GM13977 (cell line): ENCODE results near the gene SURF4.
A peak's percentile ranks its signal among the peaks of the same experiment; 100 is the strongest.
"Not testable (repeated sequence)": the region's sequence is repeated elsewhere in the genome, so short reads cannot be mapped to it uniquely, and the experiment has no call there.

Experiments used
- DNase-seq: peaks from one replicate; pipeline ENCODE4 v3.0.0; 2012; ENCODE audit warnings: low spot score
- in situ Hi-C: fragments of 300-500 bp; cut with MboI; formaldehyde crosslinking; loops from one replicate; pipeline ENCODE4 v1.12.0; 2022; ENCODE audit warnings: low sequenced_read_pairs, low pct_unique_long_range_greater_than_20kb, mixed read lengths, inconsistent platforms; ENCODE audit not compliant: unreplicated experiment
- TF ChIP-seq, protein P1 (sequence below): IDR thresholded peaks from 2 replicates; pipeline ENCODE4 v1.5.1; 2012; ENCODE audit warnings: mild to moderate bottlenecking, control low read depth; ENCODE audit not compliant: insufficient read depth; ENCODE audit errors: extremely low read depth, missing control alignments

Gene SURF4

DNA sequence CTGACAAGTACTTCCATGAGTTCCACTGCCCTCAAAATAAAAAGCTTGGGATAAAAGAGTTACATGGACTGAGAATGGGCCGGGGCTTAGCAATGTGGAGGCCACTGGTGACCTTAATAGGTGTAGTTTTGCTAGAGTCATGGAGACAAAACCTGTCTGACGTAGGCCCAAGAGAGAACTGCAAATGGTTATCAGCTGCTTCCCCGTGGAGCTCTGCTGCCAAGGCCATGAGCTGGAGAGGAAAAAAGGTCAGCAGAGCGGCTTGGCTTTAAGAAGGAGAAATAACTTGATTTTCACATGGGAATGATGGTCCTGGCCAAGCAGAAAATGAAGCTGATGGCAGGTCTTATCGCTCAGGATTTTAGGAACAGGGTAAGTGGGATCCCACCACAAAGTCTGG lies 36.2 kb downstream of the SURF4 start:
- TF ChIP-seq, protein P1, sequence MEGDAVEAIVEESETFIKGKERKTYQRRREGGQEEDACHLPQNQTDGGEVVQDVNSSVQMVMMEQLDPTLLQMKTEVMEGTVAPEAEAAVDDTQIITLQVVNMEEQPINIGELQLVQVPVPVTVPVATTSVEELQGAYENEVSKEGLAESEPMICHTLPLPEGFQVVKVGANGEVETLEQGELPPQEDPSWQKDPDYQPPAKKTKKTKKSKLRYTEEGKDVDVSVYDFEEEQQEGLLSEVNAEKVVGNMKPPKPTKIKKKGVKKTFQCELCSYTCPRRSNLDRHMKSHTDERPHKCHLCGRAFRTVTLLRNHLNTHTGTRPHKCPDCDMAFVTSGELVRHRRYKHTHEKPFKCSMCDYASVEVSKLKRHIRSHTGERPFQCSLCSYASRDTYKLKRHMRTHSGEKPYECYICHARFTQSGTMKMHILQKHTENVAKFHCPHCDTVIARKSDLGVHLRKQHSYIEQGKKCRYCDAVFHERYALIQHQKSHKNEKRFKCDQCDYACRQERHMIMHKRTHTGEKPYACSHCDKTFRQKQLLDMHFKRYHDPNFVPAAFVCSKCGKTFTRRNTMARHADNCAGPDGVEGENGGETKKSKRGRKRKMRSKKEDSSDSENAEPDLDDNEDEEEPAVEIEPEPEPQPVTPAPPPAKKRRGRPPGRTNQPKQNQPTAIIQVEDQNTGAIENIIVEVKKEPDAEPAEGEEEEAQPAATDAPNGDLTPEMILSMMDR: no peak
- in situ Hi-C loops: no loop called here

DNA sequence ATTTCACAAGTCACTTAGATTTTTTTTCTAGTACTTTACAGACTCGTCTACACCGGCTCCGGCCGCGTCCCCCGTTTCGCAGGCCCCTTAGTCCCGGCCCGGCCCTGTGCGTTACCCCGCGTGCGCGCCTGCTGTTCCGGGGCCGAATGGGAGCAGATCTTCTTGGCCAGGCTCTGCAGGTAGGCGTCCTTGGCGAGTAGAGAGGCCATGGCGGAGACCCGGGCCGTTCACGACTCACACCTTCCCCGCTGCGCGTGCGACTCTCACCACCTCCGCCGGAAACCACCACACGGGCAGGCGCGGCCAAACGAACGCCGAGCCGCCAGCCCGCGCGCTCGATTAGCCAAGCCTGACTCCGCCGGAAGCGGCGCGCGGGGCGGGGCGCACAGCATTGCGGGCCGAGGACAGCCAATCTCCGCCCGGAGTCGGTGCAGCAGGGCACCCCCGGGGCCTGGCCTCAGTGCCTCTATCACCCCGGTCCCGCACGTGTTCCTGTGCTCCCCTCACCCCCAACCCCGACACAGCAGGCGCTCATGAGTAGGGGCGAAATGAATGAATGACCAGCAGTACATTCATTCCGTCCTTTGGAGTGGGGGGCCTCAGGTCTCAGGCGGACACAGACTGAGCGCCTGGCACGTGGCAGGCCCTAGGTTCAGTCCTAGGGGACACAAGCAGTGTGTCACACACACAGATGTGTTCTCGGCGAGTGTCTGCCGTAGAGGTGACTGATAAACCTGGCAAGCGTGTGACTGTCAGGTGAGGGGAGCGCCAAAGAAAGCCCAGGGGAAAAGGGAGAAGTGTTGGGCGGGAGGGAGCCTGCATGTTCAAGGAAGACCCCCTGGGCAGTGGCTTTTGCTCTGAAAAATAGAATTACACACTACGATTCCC lies 39.7 kb downstream of the SURF4 start, which contains the start of gene SURF6:
Gene SURF6, minus strand, starts transcription at position 265 of the 888 bp plus-strand sequence. Its CDS starts 56 bp downstream, at position 209.
- in situ Hi-C loops: no loop called here
- DNase-seq: peak; percentile 93
- TF ChIP-seq, protein P1: no peak

More for the DNA sequence above, 36.2 kb downstream of the SURF4 start:
- no peak for DNase-seq

GRCh38 chr9:133334888-133335287 lies 41.0 kb downstream of the SURF4 start:
- DNase-seq, in situ Hi-C loops: not testable (repeated sequence)

DNA sequence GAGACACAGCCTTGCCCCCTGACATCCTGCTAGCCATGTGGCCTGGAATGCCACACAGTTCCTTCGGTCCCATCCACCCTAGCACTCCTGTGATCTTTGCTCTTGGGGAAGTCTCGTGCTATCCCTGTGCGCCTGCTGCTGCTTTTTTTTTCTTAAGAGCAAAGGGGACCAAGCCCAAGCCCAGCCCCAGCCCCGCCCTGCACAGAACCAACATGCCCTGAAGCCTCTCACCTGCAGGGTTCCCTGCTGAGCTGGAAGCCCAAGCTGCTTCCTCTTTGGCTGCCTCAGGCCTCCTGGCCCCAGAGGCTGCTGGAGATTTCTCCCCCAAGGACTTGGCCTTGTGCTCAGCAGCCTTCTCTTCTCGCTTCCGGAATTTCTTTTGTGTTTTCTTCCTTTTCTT lies 41.7 kb downstream of the SURF4 start:
- TF ChIP-seq, protein P1: no peak
- no peak for DNase-seq
- in situ Hi-C loops: no loop called here

- in situ Hi-C loops: no loop called here
Measured at GRCh38 chr9:133333566-133333965, 42.3 kb downstream of the SURF4 start.

DNA sequence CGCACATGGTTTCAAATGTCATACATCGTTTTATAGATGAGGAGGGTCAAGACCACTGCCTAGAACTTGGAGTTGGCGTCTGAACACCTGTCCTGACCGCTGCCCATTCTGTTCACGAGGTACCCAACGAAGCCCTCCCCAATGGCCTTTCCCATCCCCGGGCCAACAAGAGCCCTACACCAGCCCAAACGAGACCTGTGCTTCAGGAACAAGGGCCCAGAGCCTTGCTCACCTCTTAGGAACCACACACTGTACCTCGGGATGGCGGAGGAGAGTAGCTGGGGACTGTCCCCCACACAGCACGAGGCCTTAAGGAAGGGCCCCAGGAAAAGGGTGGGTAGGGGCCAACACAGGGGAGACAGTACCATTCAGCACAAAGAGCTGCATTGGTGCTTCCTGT lies 42.8 kb downstream of the SURF4 start:
- no peak for DNase-seq
- TF ChIP-seq, protein P1: no peak
- in situ Hi-C loops: no loop called here

More at GRCh38 chr9:133333566-133333965, 42.3 kb downstream of the SURF4 start:
- DNase-seq: no peak
- TF ChIP-seq, protein P1: no peak

GRCh38 chr9:133332381-133332730 lies 43.5 kb downstream of the SURF4 start:
- TF ChIP-seq, protein P1: no peak
- in situ Hi-C loops: no loop called here

More at GRCh38 chr9:133332381-133332730, 43.5 kb downstream of the SURF4 start:
- DNase-seq: no peak
